Neural cell (in vitro differentiated cells): ENCODE results near the gene MROH2A. TPM values are rescaled to one million over a fixed set of nuclear protein-coding genes. Genes with fewer than 3 reads are reported as not detected.

Experiments used
- H2AFZ ChIP-seq: fragments of 200-600, 300-800 bp; sonication (generic), shearing (Covaris generic); 2 replicates; pipeline ENCODE4 v1.6.0; 2014; ENCODE audit warnings: low read depth, mild to moderate bottlenecking, antibody characterized with exemption, low read length, moderate library complexity
- H3F3A ChIP-seq: fragments of 200-600 bp; shearing (Covaris generic); 2 replicates; pipeline ENCODE4 v1.6.1; 2016; ENCODE audit warnings: mild to moderate bottlenecking, moderate library complexity, mixed read lengths, antibody characterized with exemption, low read length; ENCODE audit not compliant: insufficient read depth, poor library complexity, severe bottlenecking
- H3K27ac ChIP-seq: fragments of 200-600, 300-800 bp; sonication (generic), shearing (Covaris generic); 2 replicates; pipeline ENCODE4 v1.5.1; 2014; ENCODE audit warnings: mild to moderate bottlenecking, low read length, moderate library complexity
- H3K27me3 ChIP-seq: fragments of 300-800, 200-600 bp; sonication (generic), shearing (Covaris generic); 2 replicates; pipeline ENCODE4 v1.6.0; 2014; ENCODE audit warnings: mild to moderate bottlenecking, low read depth, low read length, moderate library complexity; ENCODE audit not compliant: insufficient read depth
- H3K36me3 ChIP-seq: fragments of 300-800, 200-600 bp; sonication (generic), shearing (Covaris generic); 2 replicates; pipeline ENCODE4 v1.5.1; 2014; ENCODE audit warnings: mild to moderate bottlenecking, antibody characterized with exemption, low read length, moderate library complexity; ENCODE audit not compliant: insufficient read depth
- H3K4me2 ChIP-seq: fragments of 300-800, 200-600 bp; sonication (generic), shearing (Covaris generic); 2 replicates; pipeline ENCODE4 v1.6.0; 2014; ENCODE audit warnings: mild to moderate bottlenecking, low read length
- H3K4me3 ChIP-seq: fragments of 300-800, 200-600 bp; sonication (generic), shearing (Covaris generic); 2 replicates; pipeline ENCODE4 v1.5.1; 2014; ENCODE audit warnings: mild to moderate bottlenecking, low read length, moderate library complexity
- H3K79me2 ChIP-seq: fragments of 200-600 bp; shearing (Covaris generic); replicated peaks from 2 replicates; pipeline ENCODE4 v1.6.0; 2014; ENCODE audit warnings: mild to moderate bottlenecking, low read length, moderate library complexity; ENCODE audit not compliant: insufficient read depth
- H3K9ac ChIP-seq: fragments of 300-800, 200-600 bp; sonication (generic), shearing (Covaris generic); 2 replicates; pipeline ENCODE4 v1.6.1; 2016; ENCODE audit warnings: mild to moderate bottlenecking, low read length, mixed read lengths
- H3K9me2 ChIP-seq: fragments of 200-600 bp; shearing (Covaris generic); 2 replicates; pipeline ENCODE4 v1.6.1; 2016; ENCODE audit warnings: mild to moderate bottlenecking, low read length, mixed read lengths; ENCODE audit not compliant: insufficient read depth
- H3K9me3 ChIP-seq: fragments of 200-600, 300-800 bp; sonication (generic), shearing (Covaris generic); 2 replicates; pipeline ENCODE4 v1.6.1; 2016; ENCODE audit warnings: mild to moderate bottlenecking, mixed run types, low read length, moderate library complexity, mixed read lengths
- H4K20me1 ChIP-seq: fragments of 200-600 bp; shearing (Covaris generic); 2 replicates; pipeline ENCODE4 v1.6.1; 2016; ENCODE audit warnings: mild to moderate bottlenecking, mixed run types; ENCODE audit not compliant: insufficient read depth
- EP300 ChIP-seq: fragments of 450-650 bp; conservative IDR thresholded peaks from 2 replicates; pipeline ENCODE4 v1.6.1; 2014; ENCODE audit warnings: antibody characterized with exemption, mild to moderate bottlenecking, moderate library complexity; ENCODE audit not compliant: poor library complexity, severe bottlenecking
- EZH2 ChIP-seq: fragments of 200-600, 300-800 bp; shearing (Covaris generic), sonication (generic); IDR thresholded peaks from 2 replicates; pipeline ENCODE4 v1.6.1; 2014; ENCODE audit warnings: antibody characterized with exemption, low read length, borderline replicate concordance, mild to moderate bottlenecking; ENCODE audit not compliant: insufficient read depth, poor library complexity, severe bottlenecking
- MXI1 ChIP-seq: fragments of 450-650 bp; conservative IDR thresholded peaks from 2 replicates; pipeline ENCODE4 v1.6.1; 2014; ENCODE audit warnings: antibody characterized with exemption, mild to moderate bottlenecking; ENCODE audit not compliant: poor library complexity, severe bottlenecking
- POLR2AphosphoS5 ChIP-seq: IDR thresholded peaks from 2 replicates; pipeline ENCODE4 v1.6.1; 2012
- RAD21 ChIP-seq: fragments of 450-650 bp; conservative IDR thresholded peaks from 2 replicates; pipeline ENCODE4 v1.6.1; 2014; ENCODE audit warnings: antibody characterized with exemption, mild to moderate bottlenecking, moderate library complexity
- SMC3 ChIP-seq: fragments of 450-650 bp; conservative IDR thresholded peaks from 2 replicates; pipeline ENCODE4 v1.6.1; 2014; ENCODE audit warnings: antibody characterized with exemption, mild to moderate bottlenecking, moderate library complexity; ENCODE audit not compliant: poor library complexity
- TAF1 ChIP-seq: IDR thresholded peaks from 2 replicates; pipeline ENCODE4 v1.6.1; 2012; ENCODE audit warnings: low read depth
- polyA plus RNA-seq: library from polyadenylated mRNA; depleted of rRNA; stranded (reverse); fragments of >200 nt; gene quantifications from 2 replicates; pipeline ENCODE4 v1.2.3, GENCODE V29; 2014
- TF ChIP-seq, protein P1 (sequence below): fragments of 450-650 bp; IDR thresholded peaks from 2 replicates; pipeline ENCODE4 v1.5.1; 2014; ENCODE audit warnings: antibody characterized with exemption, mild to moderate bottlenecking, moderate library complexity; ENCODE audit not compliant: poor library complexity, severe bottlenecking
- TF ChIP-seq, protein P2 (sequence below): IDR thresholded peaks from 2 replicates; pipeline ENCODE4 v1.6.1; 2012; ENCODE audit warnings: borderline replicate concordance

The MROH2A gene
- polyA plus RNA-seq, 1 donor from 2014 or later: not detected

DNA sequence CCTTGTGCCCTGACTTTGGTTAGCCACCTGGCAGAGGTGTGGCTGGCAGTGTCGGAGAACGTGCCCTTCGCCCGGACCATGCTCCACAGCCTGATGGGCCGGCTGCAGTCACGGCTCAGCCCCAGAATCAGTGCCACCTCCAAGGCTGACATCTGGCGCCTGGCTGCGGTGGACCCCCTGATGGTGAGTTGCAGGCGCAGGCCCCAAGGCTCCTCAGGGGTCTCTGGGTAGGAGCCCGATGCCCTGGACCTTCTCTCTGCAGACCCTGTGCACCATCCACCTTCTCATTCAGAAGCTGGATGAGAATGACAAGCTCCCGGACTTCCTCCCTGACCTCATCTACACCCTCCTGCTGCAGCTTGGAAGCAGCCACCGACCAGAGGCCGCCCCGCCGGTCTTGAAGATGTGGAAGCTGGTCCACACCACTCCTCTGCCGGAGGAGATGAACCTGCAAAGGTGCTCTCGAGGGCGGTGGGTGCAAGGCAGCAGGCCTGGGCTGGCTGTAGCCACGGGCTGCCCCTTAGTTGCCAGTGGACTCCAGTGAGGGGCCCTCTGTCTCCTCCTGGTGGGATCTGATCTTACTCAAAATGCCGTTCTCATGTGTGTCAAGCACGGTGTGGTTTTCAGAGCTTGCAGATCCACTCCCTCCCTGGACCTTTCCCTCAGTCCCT is 44.1 kb downstream of the MROH2A start:
- TF ChIP-seq POLR2AphosphoS5 (no peak), MXI1 (no peak), TAF1 (no peak), RAD21 (no peak), EZH2 (no peak), SMC3 (no peak), EP300 (no peak)
- TF ChIP-seq, protein P1, sequence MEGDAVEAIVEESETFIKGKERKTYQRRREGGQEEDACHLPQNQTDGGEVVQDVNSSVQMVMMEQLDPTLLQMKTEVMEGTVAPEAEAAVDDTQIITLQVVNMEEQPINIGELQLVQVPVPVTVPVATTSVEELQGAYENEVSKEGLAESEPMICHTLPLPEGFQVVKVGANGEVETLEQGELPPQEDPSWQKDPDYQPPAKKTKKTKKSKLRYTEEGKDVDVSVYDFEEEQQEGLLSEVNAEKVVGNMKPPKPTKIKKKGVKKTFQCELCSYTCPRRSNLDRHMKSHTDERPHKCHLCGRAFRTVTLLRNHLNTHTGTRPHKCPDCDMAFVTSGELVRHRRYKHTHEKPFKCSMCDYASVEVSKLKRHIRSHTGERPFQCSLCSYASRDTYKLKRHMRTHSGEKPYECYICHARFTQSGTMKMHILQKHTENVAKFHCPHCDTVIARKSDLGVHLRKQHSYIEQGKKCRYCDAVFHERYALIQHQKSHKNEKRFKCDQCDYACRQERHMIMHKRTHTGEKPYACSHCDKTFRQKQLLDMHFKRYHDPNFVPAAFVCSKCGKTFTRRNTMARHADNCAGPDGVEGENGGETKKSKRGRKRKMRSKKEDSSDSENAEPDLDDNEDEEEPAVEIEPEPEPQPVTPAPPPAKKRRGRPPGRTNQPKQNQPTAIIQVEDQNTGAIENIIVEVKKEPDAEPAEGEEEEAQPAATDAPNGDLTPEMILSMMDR: no peak
- TF ChIP-seq, protein P2, sequence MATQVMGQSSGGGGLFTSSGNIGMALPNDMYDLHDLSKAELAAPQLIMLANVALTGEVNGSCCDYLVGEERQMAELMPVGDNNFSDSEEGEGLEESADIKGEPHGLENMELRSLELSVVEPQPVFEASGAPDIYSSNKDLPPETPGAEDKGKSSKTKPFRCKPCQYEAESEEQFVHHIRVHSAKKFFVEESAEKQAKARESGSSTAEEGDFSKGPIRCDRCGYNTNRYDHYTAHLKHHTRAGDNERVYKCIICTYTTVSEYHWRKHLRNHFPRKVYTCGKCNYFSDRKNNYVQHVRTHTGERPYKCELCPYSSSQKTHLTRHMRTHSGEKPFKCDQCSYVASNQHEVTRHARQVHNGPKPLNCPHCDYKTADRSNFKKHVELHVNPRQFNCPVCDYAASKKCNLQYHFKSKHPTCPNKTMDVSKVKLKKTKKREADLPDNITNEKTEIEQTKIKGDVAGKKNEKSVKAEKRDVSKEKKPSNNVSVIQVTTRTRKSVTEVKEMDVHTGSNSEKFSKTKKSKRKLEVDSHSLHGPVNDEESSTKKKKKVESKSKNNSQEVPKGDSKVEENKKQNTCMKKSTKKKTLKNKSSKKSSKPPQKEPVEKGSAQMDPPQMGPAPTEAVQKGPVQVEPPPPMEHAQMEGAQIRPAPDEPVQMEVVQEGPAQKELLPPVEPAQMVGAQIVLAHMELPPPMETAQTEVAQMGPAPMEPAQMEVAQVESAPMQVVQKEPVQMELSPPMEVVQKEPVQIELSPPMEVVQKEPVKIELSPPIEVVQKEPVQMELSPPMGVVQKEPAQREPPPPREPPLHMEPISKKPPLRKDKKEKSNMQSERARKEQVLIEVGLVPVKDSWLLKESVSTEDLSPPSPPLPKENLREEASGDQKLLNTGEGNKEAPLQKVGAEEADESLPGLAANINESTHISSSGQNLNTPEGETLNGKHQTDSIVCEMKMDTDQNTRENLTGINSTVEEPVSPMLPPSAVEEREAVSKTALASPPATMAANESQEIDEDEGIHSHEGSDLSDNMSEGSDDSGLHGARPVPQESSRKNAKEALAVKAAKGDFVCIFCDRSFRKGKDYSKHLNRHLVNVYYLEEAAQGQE: no peak
- H3K4me2 ChIP-seq: no peak overlapping the region
- H3K9me2 ChIP-seq: no peaks in the 10 kb centered on the region
- H3K9ac ChIP-seq: no peak overlapping the region
- H3K9me3 ChIP-seq: no peaks in the 10 kb centered on the region
- no peaks in the 10 kb centered on the region for H3K27me3 ChIP-seq
- H3K79me2 ChIP-seq: no peaks in the 10 kb centered on the region
- no peak overlapping the region for H2AFZ ChIP-seq
- H4K20me1 ChIP-seq: no peaks in the 10 kb centered on the region
- H3K36me3 ChIP-seq: no peaks in the 10 kb centered on the region
- no peaks in the 10 kb centered on the region for H3F3A ChIP-seq
- H3K27ac ChIP-seq: no peak overlapping the region
- H3K4me3 ChIP-seq: no peak overlapping the region

DNA sequence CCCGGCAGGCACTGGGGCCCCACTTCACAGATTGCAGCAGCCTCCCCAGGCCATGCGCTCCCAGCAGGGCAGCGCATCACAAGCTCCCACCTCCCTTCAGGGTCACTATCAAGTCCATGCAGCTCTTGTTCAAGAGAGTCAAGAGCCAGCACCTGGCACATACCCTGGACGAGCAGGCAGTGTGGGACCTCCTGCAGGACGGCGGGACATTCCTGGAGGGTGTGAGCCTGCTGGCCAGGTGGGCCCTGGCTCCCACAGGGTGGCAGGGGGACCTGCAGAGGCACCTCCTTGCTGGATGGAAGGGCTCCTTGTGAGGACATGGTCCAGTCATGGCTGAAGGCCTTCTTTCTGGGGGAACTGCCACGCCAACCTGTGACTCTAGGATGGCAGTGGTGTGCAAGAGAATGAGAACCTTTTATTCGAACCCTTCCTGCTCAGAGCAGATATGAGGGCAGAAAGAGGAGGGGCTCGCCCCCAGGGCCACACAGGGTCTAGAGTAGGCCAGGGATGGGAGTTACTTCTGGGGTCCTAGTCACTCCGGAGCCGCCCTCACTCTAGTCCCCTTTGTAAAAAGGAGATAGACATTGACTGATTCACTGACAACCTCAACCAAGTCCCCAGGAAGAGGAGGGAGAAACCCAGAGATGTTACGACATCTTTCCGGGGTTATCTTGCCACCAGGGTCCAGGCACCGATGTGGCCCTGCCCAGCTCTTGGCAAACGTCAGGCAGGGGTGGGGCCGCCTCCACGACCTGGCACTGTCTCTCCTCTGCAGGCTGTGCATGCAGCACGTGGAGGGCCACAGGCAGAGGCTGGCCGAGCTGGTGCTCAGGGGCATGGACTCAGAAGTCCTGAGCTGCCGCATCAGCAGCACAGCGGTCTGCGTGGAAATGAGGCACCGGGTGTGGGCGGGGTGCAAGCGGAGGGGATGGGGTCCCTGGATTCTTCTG is 44.9 kb downstream of the MROH2A start:
- no peaks in the 10 kb centered on the region for H3K9me3 ChIP-seq
- H4K20me1 ChIP-seq: no peaks in the 10 kb centered on the region
- TF ChIP-seq, protein P1: no peak
- no peak for TF ChIP-seq RAD21
- no peak for TF ChIP-seq SMC3
- TF ChIP-seq EZH2: no peak
- no peak for TF ChIP-seq TAF1
- no peak for TF ChIP-seq EP300
- H3K79me2 ChIP-seq: no peaks in the 10 kb centered on the region
- H3K4me3 ChIP-seq: no peak overlapping the region
- no peak overlapping the region for H2AFZ ChIP-seq
- H3K9ac ChIP-seq: no peak overlapping the region
- H3K27ac ChIP-seq: no peak overlapping the region
- no peaks in the 10 kb centered on the region for H3F3A ChIP-seq
- no peaks in the 10 kb centered on the region for H3K36me3 ChIP-seq
- no peak overlapping the region for H3K4me2 ChIP-seq
- no peaks in the 10 kb centered on the region for H3K27me3 ChIP-seq
- H3K9me2 ChIP-seq: no peaks in the 10 kb centered on the region
